RPMI7951 (cell line): Measurements from ENCODE around the gene IDH3B. TPM values are rescaled to one million over a fixed set of nuclear protein-coding genes. Genes with fewer than 3 reads are reported as not detected.

ENCODE experiments used
- DNase-seq: peaks from one replicate; pipeline ENCODE4 v3.0.0-alpha.2; 2012; ENCODE audit warnings: low read depth
- total RNA-seq: library from RNA; depleted of rRNA; stranded (reverse); fragments of >200 nt; shearing (Covaris generic); gene quantifications from 2 replicates; pipeline ENCODE4 v1.2.3, GENCODE V29; 2014; rRNA removed

Gene IDH3B
- total RNA-seq, 1 experiment from 2014 or later, result 189 TPM

GRCh38 chr20:2618815-2619214 lies 45.2 kb downstream of the IDH3B start:
- no peak for DNase-seq

- DNase-seq, result peak; percentile 32
These were observed 46.8 kb downstream of the IDH3B start for GRCh38 chr20:2617099-2617714.

GRCh38 chr20:2616634-2617033 lies 47.4 kb downstream of the IDH3B start:
- peak; percentile 67 for DNase-seq

- no peak for DNase-seq
These were observed 51.9 kb downstream of the IDH3B start for GRCh38 chr20:2612073-2612472.

GRCh38 chr20:2610941-2611720 lies 52.9 kb downstream of the IDH3B start:
- DNase-seq, result peak; percentile 55

GRCh38 chr20:2610326-2610725 lies 53.7 kb downstream of the IDH3B start:
- no peak for DNase-seq

Other genes with a start within 250 kb of the IDH3B start
- 821 and 1,182 TPM in 2 replicates for gene SNRPB, start 193.4 kb downstream of the IDH3B start, total RNA-seq
- gene ZNF343, start 155.3 kb downstream of the IDH3B start, total RNA-seq, result 15.6 and 22.8 TPM in 2 replicates
- gene TMC2, start 127.6 kb downstream of the IDH3B start, total RNA-seq, result not detected in 2 replicates
- gene NOP56, start 11.6 kb downstream of the IDH3B start, total RNA-seq, result 224 and 268 TPM in 2 replicates
- gene EBF4, start 28.6 kb upstream of the IDH3B start, total RNA-seq, result 0.10 TPM in 1 of 2 replicates, not detected in the other
- not detected in 2 replicates for gene CPXM1, start 136.4 kb upstream of the IDH3B start, total RNA-seq
- gene C20orf141, start 150.8 kb upstream of the IDH3B start, total RNA-seq, result not detected in 2 replicates
- gene TMEM239, start 152.1 kb upstream of the IDH3B start, total RNA-seq, result not detected in 2 replicates
- 18.9 and 31.5 TPM in 2 replicates for gene PCED1A, start 176.4 kb upstream of the IDH3B start, total RNA-seq
- 58.4 and 63.7 TPM in 2 replicates for gene VPS16, start 176.5 kb upstream of the IDH3B start, total RNA-seq
- 57.7 and 67.8 TPM in 2 replicates for gene PTPRA, start 209.3 kb upstream of the IDH3B start, total RNA-seq